ENCODE measurements around the gene TCERG1L.

GRCh38 chr10:131145756-131146155 lies 165.8 kb downstream of the TCERG1L start:
- TF ChIP-seq MAX (IDR thresholded peaks at IDR 0.05) (no peak), EGR1 (IDR thresholded peaks at IDR 0.05) (no peak), TCF12 (IDR thresholded peaks at IDR 0.05; ENCODE audit: low read depth) (no peak), EP300 (IDR thresholded peaks at IDR 0.05; ENCODE audit: borderline replicate concordance) (no peak), TAF1 (IDR thresholded peaks at IDR 0.05; ENCODE audit: low read depth) (no peak), CEBPB (IDR thresholded peaks at IDR 0.05) (no peak), REST (IDR thresholded peaks at IDR 0.05; ENCODE audit: low read depth) (no peak), RAD21 (IDR thresholded peaks at IDR 0.05; ENCODE audit: low read depth) (no peak), FOXM1 (IDR thresholded peaks at IDR 0.05; ENCODE audit: borderline replicate concordance, low read depth) (no peak), NFIC (IDR thresholded peaks at IDR 0.05) (no peak)
